Neural cell (in vitro differentiated cells): Measurements from ENCODE around the gene MAEA.

Source experiments
- CTCF ChIP-seq: fragments of 450-650 bp; IDR thresholded peaks from 2 replicates; pipeline ENCODE4 v1.5.1; 2014; ENCODE audit warnings: antibody characterized with exemption, mild to moderate bottlenecking, moderate library complexity; ENCODE audit not compliant: poor library complexity, severe bottlenecking
- SMC3 ChIP-seq: fragments of 450-650 bp; conservative IDR thresholded peaks from 2 replicates; pipeline ENCODE4 v1.6.1; 2014; ENCODE audit warnings: antibody characterized with exemption, mild to moderate bottlenecking, moderate library complexity; ENCODE audit not compliant: poor library complexity

- TF ChIP-seq CTCF, result no peak
- no peak for TF ChIP-seq SMC3
Measured at GRCh38 chr4:1250921-1251772, 38.5 kb upstream of the MAEA start.
